GM19193 (cell line): ENCODE measurements around the gene GDF2.

Experiments
- POLR2A ChIP-seq: IDR thresholded peaks from 4 replicates; pipeline ENCODE4 v1.6.1; 2011; ENCODE audit not compliant: insufficient read depth, insufficient read length; ENCODE audit errors: extremely low read depth

The GDF2 gene

GRCh38 chr10:47317251-47317650 is 5.0 kb upstream of the GDF2 start:
- TF ChIP-seq POLR2A: no peak

DNA sequence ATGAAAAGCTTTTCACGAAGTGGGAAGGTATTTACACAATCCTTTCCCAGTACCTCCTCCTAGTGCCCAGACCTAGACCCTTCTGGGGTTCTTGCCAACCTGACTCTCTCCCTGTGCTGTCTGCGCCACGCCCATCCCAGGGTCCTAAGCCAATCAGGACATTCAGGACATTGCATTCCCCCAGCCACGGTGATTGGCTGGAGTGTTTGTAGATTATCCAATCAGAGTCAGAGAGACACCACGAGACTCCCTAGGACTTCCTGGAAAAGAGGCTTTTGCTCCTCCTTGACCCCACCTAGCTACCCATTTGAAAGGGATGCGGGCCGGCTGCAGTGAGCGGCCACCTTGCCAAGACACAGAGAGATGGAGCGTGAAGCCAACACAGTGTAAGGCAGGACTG is 3.5 kb upstream of the GDF2 start:
- TF ChIP-seq POLR2A: no peak

DNA sequence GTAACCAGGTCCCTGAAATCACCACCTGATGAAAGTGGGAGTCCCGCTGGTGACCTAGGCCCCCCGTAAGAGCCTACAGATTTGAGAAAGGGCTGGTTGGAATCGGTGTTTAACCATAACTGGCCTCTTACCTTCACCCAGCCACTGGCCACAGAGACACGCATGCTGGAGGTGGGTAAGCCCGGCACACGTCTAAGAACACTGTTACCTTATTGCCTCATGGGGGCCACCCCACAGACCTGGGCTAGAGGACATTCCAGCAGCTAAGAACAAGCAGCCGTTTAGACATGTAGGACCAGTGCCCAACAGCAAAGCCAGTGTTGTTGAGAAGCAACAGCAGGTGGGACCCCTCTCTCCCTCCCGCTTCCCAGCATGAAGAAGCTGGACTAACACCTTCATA is 2.5 kb upstream of the GDF2 start:
- TF ChIP-seq POLR2A: no peak

GRCh38 chr10:47320812-47321211 is 1.4 kb upstream of the GDF2 start:
- no peak for TF ChIP-seq POLR2A

DNA sequence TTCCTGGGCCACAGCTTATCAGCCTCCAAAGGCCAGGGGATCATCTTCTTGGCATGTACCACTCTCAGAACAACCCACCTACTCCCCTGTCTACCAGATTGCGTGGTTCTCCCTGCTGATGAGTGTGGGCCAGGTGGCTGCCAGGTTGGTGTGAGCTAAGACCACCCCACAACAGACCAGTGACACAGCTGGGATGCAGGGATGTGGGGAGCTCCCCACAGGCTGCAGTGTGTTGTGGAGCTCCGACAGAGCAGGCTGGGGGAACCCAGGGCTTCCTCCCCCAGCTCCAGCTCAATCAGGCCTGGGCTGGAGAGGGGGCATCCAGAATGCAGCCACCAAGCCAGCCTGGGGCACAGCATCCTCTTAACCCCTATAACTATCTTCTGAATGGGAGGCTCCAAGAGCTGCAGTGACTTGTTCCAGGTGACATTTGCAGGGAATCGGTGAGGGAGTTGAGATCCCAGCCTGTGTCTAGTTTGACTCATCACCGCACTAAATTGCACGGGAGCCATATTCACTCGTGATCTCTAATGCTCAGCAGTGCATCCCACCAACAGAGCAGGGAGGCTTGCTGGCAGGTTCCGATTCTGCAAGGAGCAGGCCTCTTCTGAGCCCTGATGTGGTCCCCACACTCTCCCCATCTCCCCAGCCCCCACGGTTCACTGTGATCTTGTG is 596 bp upstream of the GDF2 start:
- TF ChIP-seq POLR2A: no peak

- no peak for TF ChIP-seq POLR2A
These were observed 833 bp downstream of the GDF2 start for GRCh38 chr10:47323087-47323486.

DNA sequence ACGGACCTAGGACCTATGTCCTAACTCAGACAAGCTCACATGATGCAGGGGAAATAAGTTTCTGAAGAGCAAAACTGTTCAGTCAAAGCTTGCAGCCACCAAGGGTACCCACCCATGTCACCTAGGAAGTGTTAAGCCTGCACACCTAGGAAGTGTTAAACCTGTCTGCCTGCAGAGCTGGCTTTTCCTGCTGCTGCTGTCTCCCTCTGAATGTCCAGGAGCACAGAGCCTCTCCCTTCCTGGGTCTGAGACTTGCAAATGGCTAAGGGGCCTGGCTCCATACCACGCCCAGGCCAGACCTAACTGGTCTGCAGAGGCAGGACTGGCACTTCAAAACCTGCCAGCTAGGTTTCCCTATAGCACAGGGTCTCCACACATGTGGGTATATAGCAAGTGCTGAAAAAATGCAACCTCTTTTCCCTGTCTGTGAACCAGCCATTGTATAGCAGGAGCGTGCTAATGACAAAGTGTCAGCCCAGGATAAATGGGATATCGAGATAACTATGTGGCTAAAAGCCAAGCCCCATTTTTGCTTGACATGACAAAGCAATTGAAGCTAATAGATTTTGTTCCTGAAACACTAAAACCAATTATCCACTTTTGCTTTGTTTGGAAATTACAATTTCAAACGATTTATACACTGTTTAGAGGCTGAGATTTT is 1.5 kb downstream of the GDF2 start:
- no peak for TF ChIP-seq POLR2A

- TF ChIP-seq POLR2A: no peak
These were observed 3.3 kb downstream of the GDF2 start for GRCh38 chr10:47325303-47326291.

GRCh38 chr10:47326306-47326926 is 4.2 kb downstream of the GDF2 start:
- no peak for TF ChIP-seq POLR2A

GRCh38 chr10:47326927-47327330 is 4.7 kb downstream of the GDF2 start:
- TF ChIP-seq POLR2A: no peak

- no peak for TF ChIP-seq POLR2A
These were observed 7.6 kb downstream of the GDF2 start for GRCh38 chr10:47329855-47330254.

DNA sequence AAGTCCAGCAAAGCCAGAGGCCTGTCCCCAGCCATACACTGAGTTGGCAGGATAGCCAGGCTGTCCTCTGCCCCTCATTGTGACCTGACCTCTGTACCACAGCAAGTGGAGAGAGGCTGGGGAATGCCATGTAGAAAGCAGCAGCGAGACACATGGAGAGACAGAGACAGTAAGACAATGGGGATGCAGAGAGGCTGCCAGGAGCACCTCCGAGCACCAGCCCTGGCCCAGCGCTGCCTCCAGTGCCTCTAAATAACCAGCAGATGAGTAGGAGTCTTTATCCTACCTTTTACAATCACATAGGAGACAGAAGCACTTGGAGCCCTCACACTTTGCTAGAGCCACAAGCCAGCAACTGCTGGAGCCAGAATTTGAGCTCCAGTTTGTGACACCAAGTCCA is 8.1 kb downstream of the GDF2 start:
- no peak for TF ChIP-seq POLR2A

- TF ChIP-seq POLR2A: no peak
These were observed 8.6 kb downstream of the GDF2 start for GRCh38 chr10:47330804-47331203.

GRCh38 chr10:47331491-47331890 is 9.2 kb downstream of the GDF2 start:
- no peak for TF ChIP-seq POLR2A

DNA sequence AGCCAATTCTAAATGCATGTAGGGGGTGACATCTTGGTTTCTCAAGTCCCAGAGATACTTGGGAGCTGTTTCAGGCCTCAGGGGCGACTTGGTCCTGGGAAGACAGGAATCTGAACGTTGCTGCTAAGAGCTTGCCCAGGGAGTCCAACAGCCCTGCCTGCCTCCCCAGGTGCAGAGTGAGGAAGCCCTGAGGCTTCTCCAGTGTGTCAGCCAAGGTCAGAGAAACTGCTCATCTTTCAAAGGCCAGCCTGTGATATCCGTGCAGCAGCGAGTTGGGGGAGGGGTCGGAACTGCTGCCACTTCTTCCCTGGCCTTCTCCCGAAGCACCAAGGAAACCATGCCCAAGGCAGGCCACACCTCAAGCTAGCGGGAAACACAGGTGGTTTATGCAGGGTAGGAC is 9.7 kb downstream of the GDF2 start:
- TF ChIP-seq POLR2A: no peak
